Type B pancreatic cell (in vitro differentiated cells): ENCODE measurements around the gene FBXO47. TPM values are rescaled to one million over a fixed set of nuclear protein-coding genes. Genes with fewer than 3 reads are reported as not detected.

Experiments used
- DNase-seq: peaks from one replicate; pipeline ENCODE4 v3.0.0; 2021; ENCODE audit warnings: mixed read lengths; ENCODE audit not compliant: unreplicated experiment; ENCODE audit errors: extremely low spot score
- H3K27ac Mint-ChIP-seq: 2 replicates; pipeline ENCODE4 v1.8.0; 2021; ENCODE audit warnings: mild to moderate bottlenecking, mixed read lengths
- H3K27me3 Mint-ChIP-seq: 2 replicates; pipeline ENCODE4 v1.8.0; 2021; ENCODE audit warnings: mixed read lengths
- H3K36me3 Mint-ChIP-seq: 2 replicates; pipeline ENCODE4 v1.8.0; 2021; ENCODE audit warnings: mixed read lengths
- H3K4me1 Mint-ChIP-seq: one replicate; pipeline ENCODE4 v1.8.0; 2021; ENCODE audit warnings: mixed read lengths; ENCODE audit not compliant: unreplicated experiment
- H3K4me3 Mint-ChIP-seq: 2 replicates; pipeline ENCODE4 v1.8.0; 2021; ENCODE audit warnings: mild to moderate bottlenecking, mixed read lengths
- H3K9me3 Mint-ChIP-seq: 2 replicates; pipeline ENCODE4 v1.8.0; 2021; ENCODE audit warnings: mixed read lengths
- CTCF ChIP-seq: fragments of 200-600 bp; sonication (generic); conservative IDR thresholded peaks from 2 replicates; pipeline ENCODE4 v1.5.0; 2021; ENCODE audit warnings: antibody characterized with exemption, mild to moderate bottlenecking
- total RNA-seq: library from RNA; stranded (reverse); gene quantifications from 2 replicates; pipeline ENCODE4 v1.2.1, GENCODE V29; 2021; ENCODE audit warnings: low replicate concordance

Gene FBXO47
- total RNA-seq, 1 donor from 2014 or later = not detected

- Mint-ChIP-seq H3K27ac (no peak overlapping the region), H3K4me1 (no peaks in the 10 kb centered on the region), H3K27me3 (no peaks in the 10 kb centered on the region), H3K36me3 (no peaks in the 10 kb centered on the region), H3K9me3 (no peaks in the 10 kb centered on the region), H3K4me3 (no peak overlapping the region)
- no peak for TF ChIP-seq CTCF
- no peak for DNase-seq
Observed at GRCh38 chr17:38970804-38971203, 3.6 kb upstream of the FBXO47 start.

DNA sequence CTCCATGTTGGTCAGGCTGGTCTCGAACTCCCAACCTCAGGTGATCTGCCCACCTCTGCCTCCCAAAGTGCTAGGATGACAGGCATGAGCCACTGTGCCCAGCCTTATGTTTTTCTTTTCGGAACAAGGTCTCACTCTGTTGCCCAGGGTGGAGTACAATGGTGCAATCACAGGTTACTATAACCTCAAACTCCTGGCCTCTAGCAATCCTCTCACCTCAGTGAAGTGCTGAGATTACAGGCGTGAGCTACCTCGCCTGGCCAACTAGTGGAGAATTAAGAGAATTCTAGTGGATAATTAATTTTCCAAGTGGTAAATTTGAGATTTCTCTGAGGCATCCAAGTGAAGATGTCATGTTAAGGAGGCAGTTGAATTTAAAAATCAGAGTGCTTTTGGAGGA is 2.9 kb upstream of the FBXO47 start:
- TF ChIP-seq CTCF = no peak
- H3K27ac Mint-ChIP-seq = no peak overlapping the region
- H3K4me1 Mint-ChIP-seq = no peaks in the 10 kb centered on the region
- H3K36me3 Mint-ChIP-seq = no peaks in the 10 kb centered on the region
- no peak for DNase-seq
- H3K27me3 Mint-ChIP-seq = no peaks in the 10 kb centered on the region
- no peak overlapping the region for H3K4me3 Mint-ChIP-seq
- no peaks in the 10 kb centered on the region for H3K9me3 Mint-ChIP-seq

- H3K9me3 Mint-ChIP-seq = no peaks in the 10 kb centered on the region
- no peaks in the 10 kb centered on the region for H3K27me3 Mint-ChIP-seq
- no peak overlapping the region for H3K27ac Mint-ChIP-seq
- H3K4me1 Mint-ChIP-seq = no peaks in the 10 kb centered on the region
- no peak for TF ChIP-seq CTCF
- H3K36me3 Mint-ChIP-seq = no peaks in the 10 kb centered on the region
- H3K4me3 Mint-ChIP-seq = no peak overlapping the region
- DNase-seq = no peak
Observed at GRCh38 chr17:38969281-38969680, 2.1 kb upstream of the FBXO47 start.

GRCh38 chr17:38961413-38961812 is 5.8 kb downstream of the FBXO47 start:
- no peak for DNase-seq
- no peak overlapping the region for H3K27ac Mint-ChIP-seq
- H3K4me1 Mint-ChIP-seq = peaks cover 4% of the 10 kb centered on the region
- no peaks in the 10 kb centered on the region for H3K27me3 Mint-ChIP-seq
- H3K36me3 Mint-ChIP-seq = no peaks in the 10 kb centered on the region
- no peaks in the 10 kb centered on the region for H3K9me3 Mint-ChIP-seq
- TF ChIP-seq CTCF = no peak
- H3K4me3 Mint-ChIP-seq = no peak overlapping the region

DNA sequence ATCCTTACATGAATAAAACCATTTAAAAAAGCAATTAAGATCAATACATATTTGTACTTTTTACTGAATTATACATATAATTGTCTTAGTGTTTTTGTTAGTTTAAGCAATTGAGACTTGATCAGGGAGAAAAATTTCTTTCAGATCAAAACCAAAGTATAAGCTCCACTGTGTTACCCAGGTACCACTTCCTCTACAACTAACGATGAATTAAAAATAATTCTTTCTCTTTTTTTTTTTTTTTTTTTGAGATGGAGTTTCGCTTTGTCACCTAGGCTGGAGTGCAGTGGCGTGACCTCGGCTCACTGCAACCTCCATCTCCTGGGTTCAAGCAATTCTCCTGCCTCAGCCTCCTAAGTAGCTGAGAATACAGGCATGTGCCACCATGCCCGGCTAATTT is 6.8 kb downstream of the FBXO47 start:
- no peak for TF ChIP-seq CTCF
- Mint-ChIP-seq H3K27me3 (no peaks in the 10 kb centered on the region), H3K36me3 (no peaks in the 10 kb centered on the region), H3K4me3 (no peak overlapping the region), H3K27ac (no peak overlapping the region), H3K9me3 (no peaks in the 10 kb centered on the region), H3K4me1 (peaks cover 4% of the 10 kb centered on the region)
- no peak for DNase-seq

DNA sequence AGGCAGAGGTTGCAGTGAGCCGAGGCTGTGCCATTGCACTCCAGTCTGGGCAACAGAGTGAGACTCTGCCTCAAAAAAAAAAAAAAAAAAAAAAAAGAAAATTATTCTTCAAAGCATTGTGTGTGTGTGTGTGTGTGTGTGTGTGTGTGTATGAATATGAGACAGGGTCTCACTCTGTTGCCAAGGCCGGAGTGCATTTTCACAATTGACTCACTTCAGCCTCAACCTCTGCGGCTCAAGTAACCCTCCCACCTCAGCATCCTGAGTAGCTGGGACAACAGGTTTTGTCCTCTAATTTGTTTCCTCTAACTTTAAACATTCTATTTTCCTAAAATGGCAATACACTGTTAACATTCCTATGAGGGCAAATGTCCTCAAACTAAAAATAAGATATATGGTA is 7.7 kb downstream of the FBXO47 start:
- no peak overlapping the region for H3K27ac Mint-ChIP-seq
- H3K4me1 Mint-ChIP-seq = peaks cover 4% of the 10 kb centered on the region
- H3K36me3 Mint-ChIP-seq = no peaks in the 10 kb centered on the region

More for the DNA sequence above, 7.7 kb downstream of the FBXO47 start:
- Mint-ChIP-seq H3K4me3 (no peak overlapping the region), H3K9me3 (no peaks in the 10 kb centered on the region), H3K27me3 (no peaks in the 10 kb centered on the region)
- no peak for TF ChIP-seq CTCF
- DNase-seq = no peak
